ENCODE results near the gene EGFLAM. TPM values are rescaled to one million over a fixed set of nuclear protein-coding genes. Genes with fewer than 3 reads are reported as not detected.

Gene EGFLAM
- total RNA-seq, 1 experiment from 2014 or later: not detected

- POLR2A ChIA-PET: no interaction called here
- TF ChIP-seq CTCF (IDR thresholded peaks at IDR 0.05; ENCODE audit: insufficient read depth in 1 of 2, low read depth in 1 of 2, low read length in 1 of 2, severe bottlenecking in 1 of 2, unreplicated experiment in 1 of 2): no peak
- no TSS peak for BruUV-seq (replicated peaks)
- no peak for DNase-seq
- no peak overlapping the region for H3K4me3 ChIP-seq (ENCODE audit: low read depth, low read length)
- H3K4me1 ChIP-seq: no peaks in the 10 kb centered on the region
- H3K36me3 Mint-ChIP-seq (ENCODE audit: insufficient read depth, unreplicated experiment): no peaks in the 10 kb centered on the region
- H3K9me3 ChIP-seq: no peaks in the 10 kb centered on the region
- H3K27ac Mint-ChIP-seq (ENCODE audit: unreplicated experiment): no peak overlapping the region
- peaks cover 8% of the 10 kb centered on the region for H3K4me1 Mint-ChIP-seq (ENCODE audit: low read depth, unreplicated experiment)
- H3K4me3 Mint-ChIP-seq (ENCODE audit: unreplicated experiment): no peak overlapping the region
- H3K36me3 ChIP-seq (ENCODE audit: control insufficient read depth, insufficient read depth, low read length): no peaks in the 10 kb centered on the region
- H3K27me3 ChIP-seq (replicated peaks; ENCODE audit: control insufficient read depth, insufficient read depth, low read length): no peaks in the 10 kb centered on the region
- intact Hi-C loops (cut with micrococcal nuclease; ENCODE audit: unreplicated experiment): no loop called here
- no peaks in the 10 kb centered on the region for H3K9me3 Mint-ChIP-seq (ENCODE audit: unreplicated experiment)
- H3K27me3 Mint-ChIP-seq (ENCODE audit: insufficient read depth, unreplicated experiment): peaks cover 16% of the 10 kb centered on the region
- CTCF ChIA-PET: no interaction called here
These were observed 120.2 kb downstream of the EGFLAM start for GRCh38 chr5:38378579-38378978.

GRCh38 chr5:38379350-38379937, 121.1 kb downstream of the EGFLAM start:
- intact Hi-C loops (cut with micrococcal nuclease; ENCODE audit: unreplicated experiment): no loop called here
- CTCF ChIA-PET: no interaction called here

GRCh38 chr5:38380537-38380936, 122.2 kb downstream of the EGFLAM start:
- no peaks in the 10 kb centered on the region for H3K4me1 ChIP-seq
- CTCF ChIA-PET: no interaction called here
- intact Hi-C loops (cut with micrococcal nuclease; ENCODE audit: unreplicated experiment): no loop called here
- no peaks in the 10 kb centered on the region for H3K36me3 Mint-ChIP-seq (ENCODE audit: insufficient read depth, unreplicated experiment)
- H3K4me1 Mint-ChIP-seq (ENCODE audit: low read depth, unreplicated experiment): peaks cover 8% of the 10 kb centered on the region
- H3K27me3 Mint-ChIP-seq (ENCODE audit: insufficient read depth, unreplicated experiment): peaks cover 9% of the 10 kb centered on the region
- H3K27me3 ChIP-seq (replicated peaks; ENCODE audit: control insufficient read depth, insufficient read depth, low read length): no peaks in the 10 kb centered on the region
- H3K9me3 ChIP-seq: no peaks in the 10 kb centered on the region
- H3K36me3 ChIP-seq (ENCODE audit: control insufficient read depth, insufficient read depth, low read length): no peaks in the 10 kb centered on the region
- no TSS peak for BruUV-seq (replicated peaks)
- no peak for DNase-seq
- POLR2A ChIA-PET: no interaction called here
- H3K9me3 Mint-ChIP-seq (ENCODE audit: unreplicated experiment): no peaks in the 10 kb centered on the region
- no peak overlapping the region for H3K4me3 Mint-ChIP-seq (ENCODE audit: unreplicated experiment)
- no peak overlapping the region for H3K27ac Mint-ChIP-seq (ENCODE audit: unreplicated experiment)
- TF ChIP-seq CTCF (IDR thresholded peaks at IDR 0.05; ENCODE audit: insufficient read depth in 1 of 2, low read depth in 1 of 2, low read length in 1 of 2, severe bottlenecking in 1 of 2, unreplicated experiment in 1 of 2): no peak
- no peak overlapping the region for H3K4me3 ChIP-seq (ENCODE audit: low read depth, low read length)

More at GRCh38 chr5:38379350-38379937, 121.1 kb downstream of the EGFLAM start:
- Mint-ChIP-seq H3K4me3 (ENCODE audit: unreplicated experiment) (no peak overlapping the region), H3K27me3 (ENCODE audit: insufficient read depth, unreplicated experiment) (peaks cover 15% of the 10 kb centered on the region), H3K36me3 (ENCODE audit: insufficient read depth, unreplicated experiment) (no peaks in the 10 kb centered on the region), H3K27ac (ENCODE audit: unreplicated experiment) (no peak overlapping the region), H3K9me3 (ENCODE audit: unreplicated experiment) (no peaks in the 10 kb centered on the region), H3K4me1 (ENCODE audit: low read depth, unreplicated experiment) (peaks cover 8% of the 10 kb centered on the region)
- DNase-seq: no peak
- no peaks in the 10 kb centered on the region for H3K9me3 ChIP-seq
- POLR2A ChIA-PET: no interaction called here
- H3K4me3 ChIP-seq (ENCODE audit: low read depth, low read length): no peak overlapping the region
- no TSS peak for BruUV-seq (replicated peaks)
- no peaks in the 10 kb centered on the region for H3K4me1 ChIP-seq
- no peaks in the 10 kb centered on the region for H3K27me3 ChIP-seq (replicated peaks; ENCODE audit: control insufficient read depth, insufficient read depth, low read length)
- TF ChIP-seq CTCF (IDR thresholded peaks at IDR 0.05; ENCODE audit: insufficient read depth in 1 of 2, low read depth in 1 of 2, low read length in 1 of 2, severe bottlenecking in 1 of 2, unreplicated experiment in 1 of 2): no peak
- H3K36me3 ChIP-seq (ENCODE audit: control insufficient read depth, insufficient read depth, low read length): no peaks in the 10 kb centered on the region

Measured in Caco-2 (cell line).